Measurements from ENCODE around the gene CTNNBIP1. TPM values are rescaled to one million over a fixed set of nuclear protein-coding genes. Genes with fewer than 3 reads are reported as not detected.

Gene CTNNBIP1
- total RNA-seq, 1 donor from 2014 or later: 106 TPM

DNA sequence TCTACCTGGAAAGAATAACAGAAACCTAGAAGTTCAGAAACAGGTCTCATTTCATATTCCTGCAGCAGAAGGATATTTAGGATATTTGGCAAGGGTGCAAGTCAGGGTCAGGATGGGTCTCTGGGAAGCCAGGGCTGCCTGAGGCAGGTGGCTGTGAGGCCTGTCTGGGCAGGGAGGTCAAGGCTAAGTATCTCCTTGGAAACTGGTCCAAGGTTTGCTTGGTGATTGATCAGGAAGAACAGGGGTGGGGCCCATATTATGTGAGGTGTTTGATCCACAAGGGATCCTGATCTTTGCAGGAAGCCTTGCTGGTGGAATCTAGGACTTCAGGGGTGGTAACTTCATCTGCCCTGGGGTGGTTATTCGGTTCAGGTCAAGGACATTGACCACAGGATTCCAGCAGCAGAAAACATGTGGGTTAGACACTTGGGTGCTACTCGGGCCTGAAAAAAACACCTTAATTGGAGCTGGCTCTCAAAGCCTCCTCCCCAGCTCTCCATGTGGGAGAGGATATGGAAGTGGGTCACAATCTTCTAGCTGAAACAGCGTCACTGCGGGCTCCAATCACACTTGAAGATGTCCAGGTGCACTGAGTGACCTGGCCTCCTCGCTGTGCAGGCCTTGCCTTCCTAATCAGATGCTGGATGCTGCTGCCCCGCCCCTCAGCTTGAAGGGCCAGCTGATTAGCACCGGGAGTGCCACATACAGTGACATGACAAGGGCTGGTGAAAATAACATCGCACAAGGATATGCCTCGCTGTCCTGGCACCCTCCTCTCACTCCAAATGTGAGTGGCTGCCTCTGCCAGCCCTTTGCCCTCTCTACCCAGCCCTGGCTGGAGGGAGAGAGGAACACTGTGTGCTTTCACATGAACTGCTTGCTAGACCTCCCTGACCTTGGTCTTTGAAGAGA, 8.7 kb downstream of the CTNNBIP1 start:
- H3K4me3 Mint-ChIP-seq (ENCODE audit: unreplicated experiment): no peak overlapping the region
- no peak for DNase-seq (ENCODE audit: low spot score)
- H3K4me1 Mint-ChIP-seq (ENCODE audit: unreplicated experiment): peaks cover 3% of the 10 kb centered on the region
- peaks cover 3% of the 10 kb centered on the region for H3K36me3 Mint-ChIP-seq (ENCODE audit: low read depth, unreplicated experiment)
- no peaks in the 10 kb centered on the region for H3K9me3 Mint-ChIP-seq (ENCODE audit: unreplicated experiment)
- H3K27ac Mint-ChIP-seq (ENCODE audit: unreplicated experiment): no peak overlapping the region
- TF ChIP-seq, protein P1, sequence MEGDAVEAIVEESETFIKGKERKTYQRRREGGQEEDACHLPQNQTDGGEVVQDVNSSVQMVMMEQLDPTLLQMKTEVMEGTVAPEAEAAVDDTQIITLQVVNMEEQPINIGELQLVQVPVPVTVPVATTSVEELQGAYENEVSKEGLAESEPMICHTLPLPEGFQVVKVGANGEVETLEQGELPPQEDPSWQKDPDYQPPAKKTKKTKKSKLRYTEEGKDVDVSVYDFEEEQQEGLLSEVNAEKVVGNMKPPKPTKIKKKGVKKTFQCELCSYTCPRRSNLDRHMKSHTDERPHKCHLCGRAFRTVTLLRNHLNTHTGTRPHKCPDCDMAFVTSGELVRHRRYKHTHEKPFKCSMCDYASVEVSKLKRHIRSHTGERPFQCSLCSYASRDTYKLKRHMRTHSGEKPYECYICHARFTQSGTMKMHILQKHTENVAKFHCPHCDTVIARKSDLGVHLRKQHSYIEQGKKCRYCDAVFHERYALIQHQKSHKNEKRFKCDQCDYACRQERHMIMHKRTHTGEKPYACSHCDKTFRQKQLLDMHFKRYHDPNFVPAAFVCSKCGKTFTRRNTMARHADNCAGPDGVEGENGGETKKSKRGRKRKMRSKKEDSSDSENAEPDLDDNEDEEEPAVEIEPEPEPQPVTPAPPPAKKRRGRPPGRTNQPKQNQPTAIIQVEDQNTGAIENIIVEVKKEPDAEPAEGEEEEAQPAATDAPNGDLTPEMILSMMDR (IDR thresholded peaks at IDR 0.05; ENCODE audit: unreplicated experiment): no peak
- H3K27me3 Mint-ChIP-seq (ENCODE audit: unreplicated experiment): no peaks in the 10 kb centered on the region

DNA sequence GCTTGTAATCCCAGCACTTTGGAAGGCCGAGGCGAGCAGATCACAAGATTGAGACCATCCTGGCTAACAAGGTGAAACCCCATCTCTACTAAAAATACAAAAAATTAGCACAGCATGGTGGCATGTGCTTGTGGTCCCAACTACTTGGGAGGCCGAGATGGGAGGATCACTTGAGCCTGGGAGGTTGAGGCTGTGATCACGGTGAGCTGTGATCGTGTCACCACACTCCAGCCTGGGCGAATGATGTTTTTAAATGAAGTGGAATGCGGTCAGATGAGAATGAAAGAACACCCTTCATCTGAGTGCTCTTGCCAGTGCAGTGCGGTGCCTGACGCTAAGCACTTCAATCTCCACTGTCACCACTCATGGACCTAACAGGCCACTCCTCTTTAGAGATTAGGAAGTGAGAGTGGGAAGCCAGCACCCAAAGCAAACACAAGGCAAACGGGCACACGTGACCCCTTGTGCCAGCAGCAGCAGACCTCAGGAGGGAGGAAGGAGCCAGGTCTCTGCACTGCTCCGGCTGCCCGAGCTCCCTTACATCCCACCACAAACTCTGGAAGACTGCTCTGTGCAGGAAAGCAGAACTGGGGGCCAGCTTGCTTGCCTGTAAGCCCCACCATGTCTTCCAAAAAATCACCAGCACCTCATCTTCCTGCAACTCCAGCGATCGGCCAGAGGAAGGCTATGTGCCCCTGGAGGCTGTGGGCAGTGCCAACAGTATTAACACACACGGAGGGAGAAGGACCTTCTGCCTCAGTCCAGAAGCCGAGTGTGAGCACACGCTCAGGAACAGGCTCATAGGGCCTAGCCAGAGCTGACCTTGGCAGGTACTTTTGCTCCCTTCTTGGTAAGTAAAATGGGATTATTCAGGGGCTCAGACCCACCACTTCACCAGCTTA, 9.7 kb downstream of the CTNNBIP1 start:
- peaks cover 3% of the 10 kb centered on the region for H3K36me3 Mint-ChIP-seq (ENCODE audit: low read depth, unreplicated experiment)
- no peak overlapping the region for H3K27ac Mint-ChIP-seq (ENCODE audit: unreplicated experiment)
- no peaks in the 10 kb centered on the region for H3K9me3 Mint-ChIP-seq (ENCODE audit: unreplicated experiment)

DNA sequence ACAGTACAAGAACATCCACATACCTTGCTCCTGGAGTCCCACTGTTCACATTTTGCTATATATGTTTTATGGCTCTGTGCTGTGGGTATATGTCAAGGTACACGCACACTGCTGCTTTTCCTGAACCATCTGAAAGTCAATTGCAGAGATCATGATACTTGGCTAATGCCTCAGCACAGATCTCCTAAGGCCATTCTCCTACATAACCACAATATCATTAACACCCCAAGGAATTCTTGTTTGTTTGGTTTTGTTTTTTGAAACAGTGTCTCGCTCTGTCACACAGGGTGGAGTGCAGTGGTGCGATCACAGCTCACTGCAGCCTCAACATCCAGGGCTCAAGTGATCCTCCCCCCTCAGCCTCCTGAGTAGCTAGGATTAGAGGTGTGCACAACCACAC, 16.0 kb downstream of the CTNNBIP1 start:
- Mint-ChIP-seq H3K4me1 (ENCODE audit: unreplicated experiment) (peaks cover 49% of the 10 kb centered on the region), H3K9me3 (ENCODE audit: unreplicated experiment) (no peaks in the 10 kb centered on the region), H3K27ac (ENCODE audit: unreplicated experiment) (peak overlapping the region; percentile 84), H3K27me3 (ENCODE audit: unreplicated experiment) (peaks cover 3% of the 10 kb centered on the region), H3K36me3 (ENCODE audit: low read depth, unreplicated experiment) (peaks cover 8% of the 10 kb centered on the region), H3K4me3 (ENCODE audit: unreplicated experiment) (no peak overlapping the region)
- no peak for DNase-seq (ENCODE audit: low spot score)
- TF ChIP-seq, protein P1 (IDR thresholded peaks at IDR 0.05; ENCODE audit: unreplicated experiment): no peak

More for the DNA sequence above, 9.7 kb downstream of the CTNNBIP1 start:
- Mint-ChIP-seq H3K27me3 (ENCODE audit: unreplicated experiment) (no peaks in the 10 kb centered on the region), H3K4me3 (ENCODE audit: unreplicated experiment) (no peak overlapping the region), H3K4me1 (ENCODE audit: unreplicated experiment) (peaks cover 7% of the 10 kb centered on the region)
- no peak for DNase-seq (ENCODE audit: low spot score)
- TF ChIP-seq, protein P1 (IDR thresholded peaks at IDR 0.05; ENCODE audit: unreplicated experiment): no peak

DNA sequence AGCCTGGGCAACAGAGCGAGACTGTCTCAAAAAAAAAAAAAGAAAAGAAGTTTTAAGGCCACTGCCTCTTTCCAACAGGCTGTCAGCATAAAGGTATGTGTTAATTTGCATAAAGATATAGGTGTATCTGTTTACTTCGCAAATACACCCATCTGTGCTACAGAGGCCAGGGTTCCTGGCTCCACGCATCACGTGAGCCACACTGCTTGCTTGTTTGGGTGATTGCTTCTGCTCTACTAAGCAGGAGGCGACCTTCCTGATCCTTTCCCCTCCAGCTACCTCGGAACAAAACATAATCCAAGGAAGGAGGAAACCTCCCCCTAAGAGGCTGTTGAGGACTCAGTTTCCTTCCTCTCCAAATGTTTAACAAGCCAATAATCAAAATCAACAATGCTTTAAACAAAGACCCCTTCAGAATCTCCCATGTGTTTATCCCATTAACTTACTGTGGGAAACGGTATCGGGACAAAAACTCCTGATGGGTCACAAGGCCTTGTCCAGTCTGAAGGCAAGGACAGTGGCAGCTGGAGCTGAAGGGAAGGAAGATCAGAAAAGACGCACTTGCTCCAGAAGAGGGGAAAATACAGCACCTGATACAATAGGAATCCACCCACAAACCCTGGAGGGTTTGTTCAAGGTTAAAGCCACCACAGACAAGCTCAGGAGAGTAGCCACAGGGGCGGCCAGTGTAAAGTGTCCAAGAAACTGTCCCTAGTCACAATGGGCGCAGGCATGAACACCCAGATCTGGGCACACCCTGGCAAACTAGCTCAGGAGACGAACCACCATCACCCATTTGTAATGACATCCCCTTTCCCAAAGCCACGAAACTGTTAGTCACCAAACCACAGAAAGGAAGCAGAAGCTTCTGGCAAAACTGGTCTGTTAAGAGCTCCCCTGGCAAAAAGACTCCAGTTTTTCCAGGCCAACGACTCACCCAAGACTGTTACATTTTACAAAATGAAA, 17.2 kb downstream of the CTNNBIP1 start:
- Mint-ChIP-seq H3K9me3 (ENCODE audit: unreplicated experiment) (no peaks in the 10 kb centered on the region), H3K4me1 (ENCODE audit: unreplicated experiment) (peaks cover 55% of the 10 kb centered on the region), H3K36me3 (ENCODE audit: low read depth, unreplicated experiment) (peaks cover 8% of the 10 kb centered on the region), H3K27ac (ENCODE audit: unreplicated experiment) (peak overlapping the region; percentile 84), H3K4me3 (ENCODE audit: unreplicated experiment) (peak overlapping the region; percentile 31), H3K27me3 (ENCODE audit: unreplicated experiment) (peaks cover 3% of the 10 kb centered on the region)
- DNase-seq (ENCODE audit: low spot score): no peak
- TF ChIP-seq, protein P1 (IDR thresholded peaks at IDR 0.05; ENCODE audit: unreplicated experiment): no peak
